Measurements from ENCODE around the gene MEIS1.

- TF ChIP-seq ZNF701 (tag by site-specific recombination; IDR thresholded peaks at IDR 0.05): no peak
- no peak for TF ChIP-seq ZSCAN30 (tag by site-specific recombination; IDR thresholded peaks at IDR 0.05)
- no peak for TF ChIP-seq CTCF (tag by site-specific recombination; IDR thresholded peaks at IDR 0.05)
- no peak for TF ChIP-seq PRDM1 (tag by site-specific recombination; IDR thresholded peaks at IDR 0.05)
- no peak for TF ChIP-seq ZNF394 (tag by site-specific recombination; IDR thresholded peaks at IDR 0.05; ENCODE audit: borderline replicate concordance)
- TF ChIP-seq ZNF514 (tag by site-specific recombination; IDR thresholded peaks at IDR 0.05): no peak
- TF ChIP-seq ZBTB7A (tag by site-specific recombination; IDR thresholded peaks at IDR 0.05; ENCODE audit: low read depth): no peak
- TF ChIP-seq YY1 (tag by site-specific recombination; IDR thresholded peaks at IDR 0.05): no peak
Observed at GRCh38 chr2:66545258-66545657, 110.3 kb downstream of the MEIS1 start.

All from HEK293 (cell line).